Neural cell (in vitro differentiated cells): ENCODE data around the gene ARMC2. TPM values are rescaled to one million over a fixed set of nuclear protein-coding genes. Genes with fewer than 3 reads are reported as not detected.

Source experiments
- H2AFZ ChIP-seq: fragments of 200-600, 300-800 bp; sonication (generic), shearing (Covaris generic); 2 replicates; pipeline ENCODE4 v1.6.0; 2014; ENCODE audit warnings: low read depth, mild to moderate bottlenecking, antibody characterized with exemption, low read length, moderate library complexity
- H3F3A ChIP-seq: fragments of 200-600 bp; shearing (Covaris generic); 2 replicates; pipeline ENCODE4 v1.6.1; 2016; ENCODE audit warnings: mild to moderate bottlenecking, moderate library complexity, mixed read lengths, antibody characterized with exemption, low read length; ENCODE audit not compliant: insufficient read depth, poor library complexity, severe bottlenecking
- H3K27ac ChIP-seq: fragments of 200-600, 300-800 bp; sonication (generic), shearing (Covaris generic); 2 replicates; pipeline ENCODE4 v1.5.1; 2014; ENCODE audit warnings: mild to moderate bottlenecking, low read length, moderate library complexity
- H3K27me3 ChIP-seq: fragments of 300-800, 200-600 bp; sonication (generic), shearing (Covaris generic); 2 replicates; pipeline ENCODE4 v1.6.0; 2014; ENCODE audit warnings: mild to moderate bottlenecking, low read depth, low read length, moderate library complexity; ENCODE audit not compliant: insufficient read depth
- H3K36me3 ChIP-seq: fragments of 300-800, 200-600 bp; sonication (generic), shearing (Covaris generic); 2 replicates; pipeline ENCODE4 v1.5.1; 2014; ENCODE audit warnings: mild to moderate bottlenecking, antibody characterized with exemption, low read length, moderate library complexity; ENCODE audit not compliant: insufficient read depth
- H3K4me2 ChIP-seq: fragments of 300-800, 200-600 bp; sonication (generic), shearing (Covaris generic); 2 replicates; pipeline ENCODE4 v1.6.0; 2014; ENCODE audit warnings: mild to moderate bottlenecking, low read length
- H3K4me3 ChIP-seq: fragments of 300-800, 200-600 bp; sonication (generic), shearing (Covaris generic); 2 replicates; pipeline ENCODE4 v1.5.1; 2014; ENCODE audit warnings: mild to moderate bottlenecking, low read length, moderate library complexity
- H3K79me2 ChIP-seq: fragments of 200-600 bp; shearing (Covaris generic); replicated peaks from 2 replicates; pipeline ENCODE4 v1.6.0; 2014; ENCODE audit warnings: mild to moderate bottlenecking, low read length, moderate library complexity; ENCODE audit not compliant: insufficient read depth
- H3K9ac ChIP-seq: fragments of 300-800, 200-600 bp; sonication (generic), shearing (Covaris generic); 2 replicates; pipeline ENCODE4 v1.6.1; 2016; ENCODE audit warnings: mild to moderate bottlenecking, low read length, mixed read lengths
- H3K9me2 ChIP-seq: fragments of 200-600 bp; shearing (Covaris generic); 2 replicates; pipeline ENCODE4 v1.6.1; 2016; ENCODE audit warnings: mild to moderate bottlenecking, low read length, mixed read lengths; ENCODE audit not compliant: insufficient read depth
- H3K9me3 ChIP-seq: fragments of 200-600, 300-800 bp; sonication (generic), shearing (Covaris generic); 2 replicates; pipeline ENCODE4 v1.6.1; 2016; ENCODE audit warnings: mild to moderate bottlenecking, mixed run types, low read length, moderate library complexity, mixed read lengths
- H4K20me1 ChIP-seq: fragments of 200-600 bp; shearing (Covaris generic); 2 replicates; pipeline ENCODE4 v1.6.1; 2016; ENCODE audit warnings: mild to moderate bottlenecking, mixed run types; ENCODE audit not compliant: insufficient read depth
- EP300 ChIP-seq: fragments of 450-650 bp; conservative IDR thresholded peaks from 2 replicates; pipeline ENCODE4 v1.6.1; 2014; ENCODE audit warnings: antibody characterized with exemption, mild to moderate bottlenecking, moderate library complexity; ENCODE audit not compliant: poor library complexity, severe bottlenecking
- EZH2 ChIP-seq: fragments of 200-600, 300-800 bp; shearing (Covaris generic), sonication (generic); IDR thresholded peaks from 2 replicates; pipeline ENCODE4 v1.6.1; 2014; ENCODE audit warnings: antibody characterized with exemption, low read length, borderline replicate concordance, mild to moderate bottlenecking; ENCODE audit not compliant: insufficient read depth, poor library complexity, severe bottlenecking
- MXI1 ChIP-seq: fragments of 450-650 bp; conservative IDR thresholded peaks from 2 replicates; pipeline ENCODE4 v1.6.1; 2014; ENCODE audit warnings: antibody characterized with exemption, mild to moderate bottlenecking; ENCODE audit not compliant: poor library complexity, severe bottlenecking
- POLR2AphosphoS5 ChIP-seq: IDR thresholded peaks from 2 replicates; pipeline ENCODE4 v1.6.1; 2012
- RAD21 ChIP-seq: fragments of 450-650 bp; conservative IDR thresholded peaks from 2 replicates; pipeline ENCODE4 v1.6.1; 2014; ENCODE audit warnings: antibody characterized with exemption, mild to moderate bottlenecking, moderate library complexity
- SMC3 ChIP-seq: fragments of 450-650 bp; conservative IDR thresholded peaks from 2 replicates; pipeline ENCODE4 v1.6.1; 2014; ENCODE audit warnings: antibody characterized with exemption, mild to moderate bottlenecking, moderate library complexity; ENCODE audit not compliant: poor library complexity
- TAF1 ChIP-seq: IDR thresholded peaks from 2 replicates; pipeline ENCODE4 v1.6.1; 2012; ENCODE audit warnings: low read depth
- polyA plus RNA-seq: library from polyadenylated mRNA; depleted of rRNA; stranded (reverse); fragments of >200 nt; gene quantifications from 2 replicates; pipeline ENCODE4 v1.2.3, GENCODE V29; 2014
- TF ChIP-seq, protein P1 (sequence below): fragments of 450-650 bp; IDR thresholded peaks from 2 replicates; pipeline ENCODE4 v1.5.1; 2014; ENCODE audit warnings: antibody characterized with exemption, mild to moderate bottlenecking, moderate library complexity; ENCODE audit not compliant: poor library complexity, severe bottlenecking

The ARMC2 gene
- polyA plus RNA-seq, 1 donor from 2014 or later = 18.6 TPM

DNA sequence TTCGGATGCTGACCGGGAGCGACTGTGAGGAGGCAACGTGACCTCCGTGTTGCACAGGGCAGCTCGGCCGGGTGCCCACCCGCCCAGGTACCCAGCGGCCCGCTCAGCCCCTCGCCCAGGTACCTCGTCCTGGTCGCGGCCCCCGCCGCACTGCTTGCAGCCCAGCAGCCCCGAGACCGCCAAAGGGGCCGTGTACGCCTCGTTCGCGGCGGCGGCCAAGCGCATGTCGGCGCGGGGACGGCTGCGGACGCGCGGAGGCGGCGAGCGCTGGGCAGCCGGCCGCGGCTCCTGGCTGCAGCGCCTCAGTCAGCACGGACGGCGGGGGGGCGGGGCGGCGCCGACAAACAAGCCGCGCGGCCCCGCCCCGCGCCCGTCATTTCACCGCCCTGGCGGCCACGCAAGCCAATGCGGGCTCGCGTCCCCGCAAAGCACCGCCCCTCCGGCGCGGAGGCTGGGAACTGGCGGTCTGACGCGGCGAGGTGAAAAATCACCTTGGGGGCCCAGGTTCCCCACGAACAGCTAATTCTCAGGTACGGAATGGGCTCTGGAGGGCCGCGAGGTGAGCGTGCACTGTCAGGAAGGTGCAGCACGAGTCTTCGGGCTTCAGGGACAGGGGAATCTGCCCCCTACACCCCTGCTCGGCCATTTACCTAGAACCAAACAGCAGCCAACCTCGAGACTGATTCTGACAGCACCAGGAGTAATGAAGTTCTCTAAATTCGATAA is 161.2 kb downstream of the ARMC2 start:
- Histone ChIP-seq H3K9me3 (no peaks in the 10 kb centered on the region), H3K9ac (peak overlapping the region; percentile 78), H3K9me2 (no peaks in the 10 kb centered on the region), H3K79me2 (peaks cover 20% of the 10 kb centered on the region), H3K27me3 (no peaks in the 10 kb centered on the region), H4K20me1 (no peaks in the 10 kb centered on the region), H3K4me2 (peak overlapping the region; percentile 69), H3K36me3 (no peaks in the 10 kb centered on the region), H3F3A (no peaks in the 10 kb centered on the region), H2AFZ (peak overlapping the region; percentile 78), H3K4me3 (peak overlapping the region; percentile 87), H3K27ac (peak overlapping the region; percentile 54)
- TF ChIP-seq RAD21 = no peak
- TF ChIP-seq SMC3 = peak; percentile 43
- TF ChIP-seq MXI1 = peak; percentile 73
- peak; percentile 38 for TF ChIP-seq POLR2AphosphoS5
- TF ChIP-seq, protein P1, sequence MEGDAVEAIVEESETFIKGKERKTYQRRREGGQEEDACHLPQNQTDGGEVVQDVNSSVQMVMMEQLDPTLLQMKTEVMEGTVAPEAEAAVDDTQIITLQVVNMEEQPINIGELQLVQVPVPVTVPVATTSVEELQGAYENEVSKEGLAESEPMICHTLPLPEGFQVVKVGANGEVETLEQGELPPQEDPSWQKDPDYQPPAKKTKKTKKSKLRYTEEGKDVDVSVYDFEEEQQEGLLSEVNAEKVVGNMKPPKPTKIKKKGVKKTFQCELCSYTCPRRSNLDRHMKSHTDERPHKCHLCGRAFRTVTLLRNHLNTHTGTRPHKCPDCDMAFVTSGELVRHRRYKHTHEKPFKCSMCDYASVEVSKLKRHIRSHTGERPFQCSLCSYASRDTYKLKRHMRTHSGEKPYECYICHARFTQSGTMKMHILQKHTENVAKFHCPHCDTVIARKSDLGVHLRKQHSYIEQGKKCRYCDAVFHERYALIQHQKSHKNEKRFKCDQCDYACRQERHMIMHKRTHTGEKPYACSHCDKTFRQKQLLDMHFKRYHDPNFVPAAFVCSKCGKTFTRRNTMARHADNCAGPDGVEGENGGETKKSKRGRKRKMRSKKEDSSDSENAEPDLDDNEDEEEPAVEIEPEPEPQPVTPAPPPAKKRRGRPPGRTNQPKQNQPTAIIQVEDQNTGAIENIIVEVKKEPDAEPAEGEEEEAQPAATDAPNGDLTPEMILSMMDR = no peak
- TF ChIP-seq EZH2 = no peak
- TF ChIP-seq EP300 = peak; percentile 38

DNA sequence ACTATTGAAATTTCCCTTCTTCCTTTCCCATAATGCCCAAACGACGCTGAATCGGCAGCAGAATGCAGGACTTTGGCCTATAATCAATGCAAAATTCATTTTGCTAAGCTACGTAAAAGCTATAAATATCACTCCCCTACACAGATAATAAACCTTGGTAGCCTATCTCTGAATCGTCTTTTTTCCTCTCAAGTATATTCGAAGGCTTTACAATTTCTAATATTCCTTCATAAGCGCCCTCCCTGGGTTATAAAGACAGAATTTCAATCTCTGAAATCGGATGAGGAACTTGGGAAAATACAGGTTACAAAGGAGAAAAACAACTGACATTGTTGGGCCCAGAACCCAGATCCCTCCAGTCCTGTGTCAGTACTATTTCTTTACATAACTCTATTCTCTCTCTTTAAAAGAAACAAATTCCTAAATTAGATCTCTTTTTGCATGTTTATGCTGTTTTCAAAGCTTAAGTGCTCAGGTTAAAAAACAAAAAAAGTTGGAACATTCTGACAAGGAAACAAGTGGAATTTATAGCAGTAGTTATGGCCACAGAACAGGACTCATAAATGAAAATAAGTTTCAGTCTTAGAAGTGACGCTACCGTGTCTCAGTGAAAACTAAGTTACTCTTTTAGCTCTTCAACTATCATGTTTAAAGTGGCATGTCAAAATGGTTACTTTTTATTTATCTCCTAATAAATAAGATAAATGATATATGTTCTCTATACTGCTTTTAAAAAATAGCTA is 161.9 kb downstream of the ARMC2 start:
- Histone ChIP-seq H2AFZ (peak overlapping the region; percentile 78), H3K4me2 (peak overlapping the region; percentile 42), H3K27me3 (no peaks in the 10 kb centered on the region), H3K36me3 (no peaks in the 10 kb centered on the region), H3K27ac (peak overlapping the region; percentile 54), H3F3A (no peaks in the 10 kb centered on the region), H4K20me1 (no peaks in the 10 kb centered on the region), H3K9me3 (no peaks in the 10 kb centered on the region), H3K9me2 (no peaks in the 10 kb centered on the region), H3K9ac (peak overlapping the region; percentile 78), H3K4me3 (peak overlapping the region; percentile 87), H3K79me2 (peaks cover 16% of the 10 kb centered on the region)
- TF ChIP-seq SMC3 (no peak), EP300 (no peak), POLR2AphosphoS5 (no peak), TAF1 (no peak)
- TF ChIP-seq, protein P1 = no peak
